ENCODE measurements around the gene IRAK1. TPM values are rescaled to one million over a fixed set of nuclear protein-coding genes. Genes with fewer than 3 reads are reported as not detected.

Gene IRAK1
- total and polyA plus RNA-seq, 2 of the 8 experiments (the other 6 are each of a cell fraction or from before 2014, with no cell fraction given) = 26.6 to 41.7 TPM

- Histone ChIP-seq H3K56ac (replicated peaks; ENCODE audit: insufficient read length, low read depth, low read length) (no peak overlapping the region), H4K20me1 (replicated peaks in 1 of 2; ENCODE audit: control insufficient read depth in 1 of 2, insufficient read depth in 2 of 2, low read length in 2 of 2) (no peaks in the 10 kb centered on the region), H2AK5ac (ENCODE audit: low read depth, low read length) (no peak overlapping the region), H3K18ac (ENCODE audit: extremely low read depth, low read length) (no peak overlapping the region), H3K4me3 (ENCODE audit: extremely low read depth in 1 of 4, insufficient read depth in 2 of 4, low read depth in 3 of 4, low read length in 4 of 4) (no peak overlapping the region), H4K91ac (replicated peaks; ENCODE audit: insufficient read length, low read length) (no peak overlapping the region), H3K23me2 (ENCODE audit: low read depth, low read length) (no peaks in the 10 kb centered on the region), H3K36me3 (ENCODE audit: control insufficient read depth in 2 of 4, insufficient read depth in 4 of 4, low read length in 3 of 4) (peaks cover 2 to 11% (median 7%) of the 10 kb centered on the region in 4 experiments; a peak in 3 of 8 replicates), H3K4ac (replicated peaks; ENCODE audit: insufficient read length, low read depth, low read length) (no peak overlapping the region), H4K8ac (ENCODE audit: extremely low read depth, insufficient read depth, low read length) (no peak overlapping the region; the same call in 1 of the 2 replicates), H2BK12ac (ENCODE audit: low read depth, low read length) (no peak overlapping the region), H3K14ac (ENCODE audit: insufficient read length) (no peak overlapping the region), H2BK5ac (ENCODE audit: low read depth, low read length) (no peak overlapping the region), H2BK15ac (ENCODE audit: low read length) (no peak overlapping the region), H3K27ac (ENCODE audit: low read depth, low read length) (no peak overlapping the region), H3K4me2 (ENCODE audit: insufficient read depth in 1 of 2, low read depth in 2 of 2, low read length in 2 of 2) (no peak overlapping the region), H3K9ac (replicated peaks in 1 of 4; ENCODE audit: extremely low read depth in 1 of 4, low read depth in 3 of 4, low read length in 3 of 4) (no peak overlapping the region), H2AFZ (ENCODE audit: low read length) (no peak overlapping the region), H3K9me3 (ENCODE audit: insufficient read depth in 2 of 2, low read depth in 1 of 2, low read length in 1 of 2) (no peaks in the 10 kb centered on the region), H3K23ac (ENCODE audit: insufficient read length) (no peak overlapping the region), H2BK120ac (replicated peaks; ENCODE audit: low read depth, low read length) (no peak overlapping the region), H2BK20ac (ENCODE audit: low read length) (no peak overlapping the region), H3K79me2 (ENCODE audit: control insufficient read depth in 1 of 2, insufficient read depth in 2 of 2, low read length in 2 of 2) (no peaks in the 10 kb centered on the region), H3K27me3 (replicated peaks in 1 of 4; ENCODE audit: control insufficient read depth in 3 of 4, extremely low read depth in 1 of 4, insufficient read depth in 3 of 4, low read length in 3 of 4) (no peaks in the 10 kb centered on the region), H3K79me1 (ENCODE audit: low read depth, low read length) (no peaks in the 10 kb centered on the region), H4K5ac (ENCODE audit: insufficient read length, low read depth, low read length) (no peak overlapping the region), H3K4me1 (replicated peaks in 1 of 4; ENCODE audit: control insufficient read depth in 3 of 4, insufficient read depth in 4 of 4, low read length in 3 of 4) (peaks cover 0 to 7% (median 3%) of the 10 kb centered on the region in 4 experiments; a peak in 4 of 7 replicates)
- TF ChIP-seq KDM4A (IDR thresholded peaks at IDR 0.05; ENCODE audit: low read depth, low read length, severe bottlenecking) (no peak), CTCF (IDR thresholded peaks at IDR 0.05; ENCODE audit: control extremely low read depth in 1 of 3, insufficient read depth in 1 of 3, low read depth in 1 of 3, low read length in 3 of 3) (peak in 2 of 3 experiments; percentile 62 to 63; a peak in 3 of 4 replicates), RAD21 (IDR thresholded peaks at IDR 0.05 in 1 of 2, conservative IDR thresholded peaks at IDR 0.05 in 1 of 2; ENCODE audit: low read depth in 2 of 2, low read length in 2 of 2) (peak; percentile 59 to 62)
- FAIRE-seq = no peak
- ChIA-PET CTCF (ENCODE audit: partially characterized antibody) (interaction anchor here (0.8 to 4.1 kb wide), 25 partner anchors 9 to 227 kb away, joined by 3 to 29 read pairs (median 5); partner anchors contain the start of genes HCFC1 and TMEM187), POLR2A (ENCODE audit: partially characterized antibody) (interaction anchor here (0.8 to 2.9 kb wide), 7 partner anchors 10 to 84 kb away, joined by 3 to 15 read pairs (median 5); partner anchors contain the start of gene HCFC1)
- WGBS, 2 experiments (ENCODE audit: extremely low coverage in 1 of 2, insufficient coverage in 1 of 2, insufficient read length in 1 of 2, insufficient replicate concordance in 2 of 2, low coverage in 1 of 2, low lambda C conversion rate in 2 of 2, missing lambda C conversion rate in 1 of 2) = 78% methylated on average over 12 of the region's 20 CpGs; no CpG with 5 or more reads in 1 of the 2 experiments
- peak in 1 of 2 experiments; percentile 72 for DNase-seq (ENCODE audit: low read depth in 1 of 2, low spot score in 2 of 2)
Observed at GRCh38 chrX:154013614-154014360, 5.9 kb downstream of the IRAK1 start.
